Ishikawa (cell line): ENCODE results near the gene CBLC.

Source experiments
- CREB1 ChIP-seq: IDR thresholded peaks from 2 replicates; pipeline ENCODE4 v1.6.1; 2012; ENCODE audit warnings: low read depth
- EP300 ChIP-seq: IDR thresholded peaks from 2 replicates; pipeline ENCODE4 v1.6.1; 2012; ENCODE audit warnings: borderline replicate concordance

- TF ChIP-seq CREB1 (no peak), EP300 (no peak)
Observed at GRCh38 chr19:44732235-44733014, 45.3 kb upstream of the CBLC start.
